Loucy (cell line): ENCODE data around the gene CDH4.

Source experiments
- H2AFZ ChIP-seq: fragments of 200-600 bp; sonication (generic); 2 replicates; pipeline ENCODE4 v1.6.0; 2016; ENCODE audit warnings: antibody characterized with exemption, mild to moderate bottlenecking, low read length, moderate library complexity
- H3F3A ChIP-seq: fragments of 200-600 bp; 2 replicates; pipeline ENCODE4 v1.6.0; 2016; ENCODE audit warnings: antibody characterized with exemption, low read depth, mild to moderate bottlenecking
- H3K27me3 ChIP-seq: fragments of 200-600 bp; sonication (generic); 2 replicates; pipeline ENCODE4 v1.6.1; 2014; ENCODE audit warnings: low read length, mild to moderate bottlenecking; ENCODE audit not compliant: insufficient read depth, poor library complexity, severe bottlenecking
- H3K36me3 ChIP-seq: fragments of 200-600 bp; sonication (generic); 2 replicates; pipeline ENCODE4 v1.6.1; 2016; ENCODE audit warnings: low read length; ENCODE audit not compliant: insufficient read depth
- H3K4me1 ChIP-seq: fragments of 200-600 bp; sonication (generic); 2 replicates; pipeline ENCODE4 v1.5.1; 2014; ENCODE audit warnings: low read length, mild to moderate bottlenecking; ENCODE audit not compliant: insufficient read depth, poor library complexity, severe bottlenecking
- H3K4me2 ChIP-seq: fragments of 200-600 bp; sonication (generic); 2 replicates; pipeline ENCODE4 v1.6.0; 2014; ENCODE audit warnings: antibody characterized with exemption, low read length, low read depth, mild to moderate bottlenecking; ENCODE audit not compliant: poor library complexity, severe bottlenecking
- H3K4me3 ChIP-seq: fragments of 200-600 bp; sonication (generic); 2 replicates; pipeline ENCODE4 v1.5.1; 2014; ENCODE audit warnings: low read length, mild to moderate bottlenecking, mixed read lengths; ENCODE audit not compliant: poor library complexity, severe bottlenecking
- H3K79me2 ChIP-seq: fragments of 200-600 bp; sonication (generic); 2 replicates; pipeline ENCODE4 v1.6.1; 2014; ENCODE audit warnings: low read length; ENCODE audit not compliant: insufficient read depth
- H3K9ac ChIP-seq: fragments of 200-600 bp; sonication (generic); 2 replicates; pipeline ENCODE4 v1.6.0; 2014; ENCODE audit warnings: mild to moderate bottlenecking, low read depth, low read length, moderate library complexity; ENCODE audit not compliant: poor library complexity, severe bottlenecking
- H3K9me2 ChIP-seq: fragments of 200-600 bp; sonication (generic); replicated peaks from 2 replicates; pipeline ENCODE4 v1.6.1; 2016; ENCODE audit warnings: low read depth, low read length, mixed read lengths
- H3K9me3 ChIP-seq: fragments of 200-600 bp; sonication (generic); 2 replicates; pipeline ENCODE4 v1.6.1; 2014; ENCODE audit warnings: mild to moderate bottlenecking, antibody characterized with exemption, low read length, low read depth; ENCODE audit not compliant: insufficient read depth
- H4K20me1 ChIP-seq: fragments of 200-600 bp; sonication (generic); 2 replicates; pipeline ENCODE4 v1.6.0; 2014; ENCODE audit warnings: antibody characterized with exemption, low read length, mild to moderate bottlenecking; ENCODE audit not compliant: insufficient read depth, poor library complexity, severe bottlenecking
- EZH2phosphoT487 ChIP-seq: fragments of 200-600 bp; IDR thresholded peaks from 2 replicates; pipeline ENCODE4 v1.6.1; 2018; ENCODE audit warnings: antibody characterized with exemption, mild to moderate bottlenecking, moderate library complexity, borderline replicate concordance
- TF ChIP-seq, protein P1 (sequence below): fragments of 200-600 bp; sonication (generic); conservative IDR thresholded peaks from 2 replicates; pipeline ENCODE4 v1.5.1; 2014; ENCODE audit warnings: mild to moderate bottlenecking, antibody characterized with exemption, low read length

CDH4 gene

DNA sequence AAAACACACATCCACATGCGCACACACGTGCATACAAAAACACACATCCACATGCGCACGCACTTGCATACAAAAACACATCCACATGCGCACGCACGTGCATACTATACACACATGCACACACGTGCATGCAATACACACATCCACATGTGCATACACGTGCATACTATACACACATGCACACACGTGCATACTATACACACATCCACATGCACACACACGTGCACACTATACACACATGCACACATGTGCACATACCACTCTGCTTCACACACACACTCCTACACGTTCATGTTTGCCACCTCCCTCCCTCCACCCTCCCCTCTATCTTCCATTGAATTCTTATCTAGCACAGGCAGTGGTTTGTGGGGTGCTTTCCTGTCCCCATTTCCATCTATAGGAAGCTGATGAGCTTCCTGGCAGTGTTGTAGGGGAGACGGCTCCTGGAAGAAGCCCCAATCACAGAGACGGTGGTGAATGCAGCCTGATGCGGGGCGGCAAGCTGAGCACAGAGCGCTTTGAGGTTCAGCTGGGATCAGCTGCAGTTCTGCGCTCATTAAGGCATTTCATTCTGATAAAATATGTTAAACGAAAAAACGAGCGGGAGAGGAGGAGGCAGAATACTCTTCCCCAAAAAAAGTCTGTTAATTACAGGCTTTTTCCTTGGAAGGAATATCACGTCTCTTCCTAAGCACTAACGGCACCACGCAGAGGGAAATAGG is 525.9 kb downstream of the CDH4 start:
- Histone ChIP-seq H3K4me3 (no peak overlapping the region), H3K27me3 (no peaks in the 10 kb centered on the region), H3K9me3 (0 out of 2 replicates have a peak, but pooled peaks cover 3% of the 10 kb centered on the region), H4K20me1 (no peaks in the 10 kb centered on the region), H2AFZ (no peak overlapping the region), H3K4me2 (no peak overlapping the region), H3K9ac (no peak overlapping the region), H3F3A (no peaks in the 10 kb centered on the region), H3K9me2 (no peaks in the 10 kb centered on the region), H3K36me3 (peaks cover 37% of the 10 kb centered on the region; the same call in 1 of the 2 replicates), H3K79me2 (no peaks in the 10 kb centered on the region), H3K4me1 (no peaks in the 10 kb centered on the region)
- TF ChIP-seq, protein P1, sequence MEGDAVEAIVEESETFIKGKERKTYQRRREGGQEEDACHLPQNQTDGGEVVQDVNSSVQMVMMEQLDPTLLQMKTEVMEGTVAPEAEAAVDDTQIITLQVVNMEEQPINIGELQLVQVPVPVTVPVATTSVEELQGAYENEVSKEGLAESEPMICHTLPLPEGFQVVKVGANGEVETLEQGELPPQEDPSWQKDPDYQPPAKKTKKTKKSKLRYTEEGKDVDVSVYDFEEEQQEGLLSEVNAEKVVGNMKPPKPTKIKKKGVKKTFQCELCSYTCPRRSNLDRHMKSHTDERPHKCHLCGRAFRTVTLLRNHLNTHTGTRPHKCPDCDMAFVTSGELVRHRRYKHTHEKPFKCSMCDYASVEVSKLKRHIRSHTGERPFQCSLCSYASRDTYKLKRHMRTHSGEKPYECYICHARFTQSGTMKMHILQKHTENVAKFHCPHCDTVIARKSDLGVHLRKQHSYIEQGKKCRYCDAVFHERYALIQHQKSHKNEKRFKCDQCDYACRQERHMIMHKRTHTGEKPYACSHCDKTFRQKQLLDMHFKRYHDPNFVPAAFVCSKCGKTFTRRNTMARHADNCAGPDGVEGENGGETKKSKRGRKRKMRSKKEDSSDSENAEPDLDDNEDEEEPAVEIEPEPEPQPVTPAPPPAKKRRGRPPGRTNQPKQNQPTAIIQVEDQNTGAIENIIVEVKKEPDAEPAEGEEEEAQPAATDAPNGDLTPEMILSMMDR, result no peak
- no peak for TF ChIP-seq EZH2phosphoT487

DNA sequence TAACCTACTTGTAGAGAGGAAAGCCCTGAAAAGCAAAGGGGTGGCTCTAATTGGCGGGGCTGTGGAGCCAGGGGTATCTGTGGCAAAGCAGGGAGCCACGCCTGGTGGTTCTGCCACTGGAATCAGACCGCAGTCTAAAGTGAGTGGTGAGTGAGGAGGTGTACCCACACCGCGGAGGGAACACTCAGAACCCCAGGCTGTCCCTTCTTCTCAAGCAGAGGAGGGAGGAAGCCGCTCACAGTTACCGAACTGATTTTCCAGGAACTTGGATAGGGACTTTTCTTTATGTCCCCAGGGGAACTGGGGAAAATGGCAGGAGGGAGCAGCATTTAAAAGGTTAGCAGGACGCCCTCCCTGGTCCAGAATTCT is 526.4 kb downstream of the CDH4 start:
- H3K27me3 ChIP-seq, result no peaks in the 10 kb centered on the region
- no peak for TF ChIP-seq EZH2phosphoT487
- TF ChIP-seq, protein P1, result no peak

DNA sequence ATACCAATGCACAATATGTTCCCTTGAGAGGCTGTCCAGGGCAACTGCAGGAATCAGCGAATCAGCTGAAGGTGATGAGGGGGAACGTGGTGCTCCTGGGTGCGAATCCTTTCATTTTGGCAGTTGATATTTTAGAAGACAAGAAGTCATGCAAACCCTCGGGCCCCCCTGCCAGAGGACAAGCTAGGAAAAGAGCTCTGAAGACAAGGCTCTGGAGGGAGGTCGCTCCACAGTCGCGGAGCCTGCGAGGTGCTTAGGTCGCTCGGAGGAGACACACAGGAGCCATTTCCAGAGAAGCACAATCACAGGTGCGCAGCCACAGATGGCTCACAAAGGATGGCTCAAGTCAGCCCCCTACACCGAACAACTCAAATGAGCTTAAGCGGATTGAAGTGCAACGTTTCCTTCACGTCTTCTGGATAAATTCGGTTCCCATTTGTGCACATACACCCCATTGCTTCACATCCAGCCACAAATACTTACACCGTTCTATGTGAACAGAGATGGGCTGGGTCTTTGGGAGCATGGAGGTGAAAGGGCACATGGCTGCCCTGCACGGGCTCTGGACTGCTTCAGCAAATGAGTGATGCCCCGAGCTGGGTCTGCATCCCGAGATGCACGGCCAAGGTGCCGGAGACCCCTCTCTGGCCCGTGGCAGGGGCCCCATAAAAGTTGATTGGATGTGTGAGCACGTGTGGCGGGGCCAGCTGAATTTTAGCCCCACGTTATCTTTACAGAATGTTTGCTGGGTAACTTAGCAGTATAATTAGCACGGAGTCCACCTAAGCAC is 527.3 kb downstream of the CDH4 start:
- no peaks in the 10 kb centered on the region for H3K4me1 ChIP-seq
- H3K27me3 ChIP-seq, result no peaks in the 10 kb centered on the region
- H2AFZ ChIP-seq, result no peak overlapping the region
- no peaks in the 10 kb centered on the region for H3F3A ChIP-seq
- H3K36me3 ChIP-seq, result peaks cover 25% of the 10 kb centered on the region; the same call in 1 of the 2 replicates
- H3K9me3 ChIP-seq, result 0 out of 2 replicates have a peak, but pooled peaks cover 3% of the 10 kb centered on the region
- H4K20me1 ChIP-seq, result no peaks in the 10 kb centered on the region
- H3K9me2 ChIP-seq, result no peaks in the 10 kb centered on the region
- no peak for TF ChIP-seq EZH2phosphoT487
- TF ChIP-seq, protein P1, result no peak
- no peak overlapping the region for H3K9ac ChIP-seq
- no peaks in the 10 kb centered on the region for H3K79me2 ChIP-seq
- H3K4me3 ChIP-seq, result no peak overlapping the region
- H3K4me2 ChIP-seq, result no peak overlapping the region

More for the DNA sequence above, 526.4 kb downstream of the CDH4 start:
- Histone ChIP-seq H3K4me1 (no peaks in the 10 kb centered on the region), H3F3A (no peaks in the 10 kb centered on the region), H3K9me3 (0 out of 2 replicates have a peak, but pooled peaks cover 3% of the 10 kb centered on the region), H4K20me1 (no peaks in the 10 kb centered on the region), H3K9me2 (no peaks in the 10 kb centered on the region), H2AFZ (no peak overlapping the region), H3K9ac (no peak overlapping the region), H3K4me2 (no peak overlapping the region), H3K4me3 (no peak overlapping the region), H3K79me2 (no peaks in the 10 kb centered on the region), H3K36me3 (peaks cover 33% of the 10 kb centered on the region; the same call in 1 of the 2 replicates)
